Panc1 (cell line): ENCODE data around the gene IQCH. TPM values are rescaled to one million over a fixed set of nuclear protein-coding genes. Genes with fewer than 3 reads are reported as not detected.

ENCODE experiments used
- ATAC-seq: fragments of 200-7000 bp; cut with Tn5 transposase; 2 replicates; pipeline ENCODE4 v1.9.1; 2020; ENCODE audit warnings: mild to moderate bottlenecking, moderate library complexity
- BruUV-seq: library from RNA; stranded (reverse); fragments of 400-500 nt; replicated peaks from 2 replicates; lab custom pipeline; 2021; lab: Mats Ljungman, UMichigan
- CTCF ChIA-PET: fragments of 300-600 bp; sonication (Branson Sonifier 250); formaldehyde crosslinking; loops from one replicate; lab custom pipeline; 2022; ENCODE audit warnings: antibody characterized with exemption; lab: Charles Lee
- POLR2A ChIA-PET: fragments of 300-600 bp; sonication (Branson Sonifier 250); formaldehyde crosslinking; loops from one replicate; lab custom pipeline; 2022; ENCODE audit warnings: antibody characterized with exemption; lab: Charles Lee
- DNase-seq: peaks from one replicate; pipeline ENCODE4 v3.0.0-alpha.2; 2010; ENCODE audit warnings: low read depth, low spot score
- H3K27ac ChIP-seq: 2 replicates; pipeline ENCODE4 v1.5.1; 2011; ENCODE audit warnings: mild to moderate bottlenecking, low read length, inconsistent platforms
- H3K27me3 ChIP-seq: fragments of 200-500 bp; sonication (Bioruptor generic); 2 replicates; pipeline ENCODE4 v1.6.0; 2014; ENCODE audit warnings: low read length, inconsistent platforms; ENCODE audit not compliant: control insufficient read depth, insufficient read depth
- H3K36me3 ChIP-seq: fragments of 200-500 bp; sonication (Bioruptor generic); 2 replicates; pipeline ENCODE4 v1.5.1; 2014; ENCODE audit warnings: inconsistent platforms, mild to moderate bottlenecking, low read length, moderate library complexity; ENCODE audit not compliant: control insufficient read depth, insufficient read depth
- H3K4me1 ChIP-seq: 2 replicates; pipeline ENCODE4 v1.5.1; 2011; ENCODE audit warnings: inconsistent platforms, mild to moderate bottlenecking, low read length, moderate library complexity; ENCODE audit not compliant: control insufficient read depth, insufficient read depth
- H3K4me3 ChIP-seq, 2 experiments: 2 replicates each; pipeline ENCODE4 v1.5.1; 2011 to 2012; ENCODE audit warnings: low read depth in 2 of 2, low read length in 2 of 2, mild to moderate bottlenecking in 2 of 2, inconsistent platforms in 1 of 2, moderate library complexity in 1 of 2
- H3K9me3 ChIP-seq: fragments of 200-500 bp; sonication (Bioruptor generic); 2 replicates; pipeline ENCODE4 v1.5.1; 2014; ENCODE audit warnings: low read depth, mild to moderate bottlenecking, inconsistent platforms, low read length, moderate library complexity; ENCODE audit not compliant: control insufficient read depth, insufficient read depth
- CTCF ChIP-seq: fragments of 450-650 bp; IDR thresholded peaks from 2 replicates; pipeline ENCODE4 v1.5.1; 2017; ENCODE audit warnings: mild to moderate bottlenecking
- POLR2AphosphoS5 ChIP-seq: IDR thresholded peaks from 2 replicates; pipeline ENCODE4 v1.6.1; 2012; ENCODE audit warnings: mild to moderate bottlenecking, low read depth, low read length, moderate library complexity
- REST ChIP-seq, 2 experiments: IDR thresholded peaks; 2 replicates each; pipeline ENCODE4 v1.6.1; 2011 to 2012; ENCODE audit warnings: low read depth in 2 of 2, control low read depth in 1 of 2, low read length in 1 of 2, mild to moderate bottlenecking in 1 of 2, moderate library complexity in 1 of 2; ENCODE audit not compliant: insufficient read depth in 1 of 2
- SIN3A ChIP-seq: IDR thresholded peaks from 2 replicates; pipeline ENCODE4 v1.6.1; 2012; ENCODE audit warnings: low read depth, mild to moderate bottlenecking, low read length, moderate library complexity, borderline replicate concordance; ENCODE audit not compliant: insufficient read depth
- TCF7L2 ChIP-seq: IDR thresholded peaks from 2 replicates; pipeline ENCODE4 v1.6.1; 2011; ENCODE audit warnings: mild to moderate bottlenecking, low read depth, low read length, inconsistent platforms
- in situ Hi-C: cut with HindIII; loops from 2 replicates; pipeline ENCODE4 v1.10.0; 2016; ENCODE audit warnings: low sequenced_read_pairs, low pct_unique_long_range_greater_than_20kb
- intact Hi-C: fragments of 100-400 bp; cut with micrococcal nuclease; formaldehyde crosslinking; loops from one replicate; pipeline ENCODE4 v1.10.0; 2022; ENCODE audit not compliant: unreplicated experiment
- total RNA-seq: library from RNA; stranded (reverse); gene quantifications from one replicate; pipeline ENCODE4 v1.2.1, GENCODE V29; 2021; ENCODE audit not compliant: unreplicated experiment

IQCH gene
- total RNA-seq, 1 experiment from 2014 or later: 3.9 TPM

GRCh38 chr15:67225336-67225735, 29.2 kb upstream of the IQCH start:
- ChIA-PET CTCF (no interaction called here), POLR2A (no interaction called here)
- Histone ChIP-seq H3K9me3 (no peaks in the 10 kb centered on the region), H3K36me3 (peaks cover 8% of the 10 kb centered on the region; the same call in 1 of the 2 replicates), H3K27ac (no peak overlapping the region), H3K4me3 (no peak overlapping the region), H3K27me3 (no peaks in the 10 kb centered on the region), H3K4me1 (no peaks in the 10 kb centered on the region)
- no peak for TF ChIP-seq SIN3A
- no peak for TF ChIP-seq TCF7L2
- TF ChIP-seq POLR2AphosphoS5: no peak
- TF ChIP-seq CTCF: no peak
- TF ChIP-seq REST (IDR thresholded peaks at IDR 0.05; ENCODE audit: insufficient read depth in 1 of 2, low read depth in 2 of 2, low read length in 1 of 2): no peak
- BruUV-seq: no TSS peak
- in situ Hi-C loops (no loop called here), intact Hi-C loops (no loop called here)
- no peak for DNase-seq
- no peak for ATAC-seq

GRCh38 chr15:67227431-67227830, 27.2 kb upstream of the IQCH start:
- BruUV-seq: no TSS peak
- no peak for ATAC-seq
- H3K4me1 ChIP-seq: no peaks in the 10 kb centered on the region
- in situ Hi-C loops: no loop called here
- ChIA-PET POLR2A (no interaction called here), CTCF (no interaction called here)
- TF ChIP-seq POLR2AphosphoS5 (no peak), REST (IDR thresholded peaks at IDR 0.05; ENCODE audit: insufficient read depth in 1 of 2, low read depth in 2 of 2, low read length in 1 of 2) (no peak), SIN3A (no peak)
- no peak for DNase-seq
- peaks cover 15% of the 10 kb centered on the region for H3K36me3 ChIP-seq
- no peaks in the 10 kb centered on the region for H3K27me3 ChIP-seq
- H3K4me3 ChIP-seq: no peak overlapping the region
- intact Hi-C loops: no loop called here
- H3K9me3 ChIP-seq: no peaks in the 10 kb centered on the region
- H3K27ac ChIP-seq: no peak overlapping the region
